GM19397 (cell line): Measurements from ENCODE around the gene ENPP6.
A peak's percentile ranks its signal among the peaks of the same experiment; 100 is the strongest.

Source experiments
- ATAC-seq: cut with Tn5 transposase; IDR thresholded peaks from one replicate; pipeline ENCODE4 v1.9.1; 2021; ENCODE audit warnings: mild to moderate bottlenecking, moderate library complexity; ENCODE audit not compliant: unreplicated experiment

The ENPP6 gene

DNA sequence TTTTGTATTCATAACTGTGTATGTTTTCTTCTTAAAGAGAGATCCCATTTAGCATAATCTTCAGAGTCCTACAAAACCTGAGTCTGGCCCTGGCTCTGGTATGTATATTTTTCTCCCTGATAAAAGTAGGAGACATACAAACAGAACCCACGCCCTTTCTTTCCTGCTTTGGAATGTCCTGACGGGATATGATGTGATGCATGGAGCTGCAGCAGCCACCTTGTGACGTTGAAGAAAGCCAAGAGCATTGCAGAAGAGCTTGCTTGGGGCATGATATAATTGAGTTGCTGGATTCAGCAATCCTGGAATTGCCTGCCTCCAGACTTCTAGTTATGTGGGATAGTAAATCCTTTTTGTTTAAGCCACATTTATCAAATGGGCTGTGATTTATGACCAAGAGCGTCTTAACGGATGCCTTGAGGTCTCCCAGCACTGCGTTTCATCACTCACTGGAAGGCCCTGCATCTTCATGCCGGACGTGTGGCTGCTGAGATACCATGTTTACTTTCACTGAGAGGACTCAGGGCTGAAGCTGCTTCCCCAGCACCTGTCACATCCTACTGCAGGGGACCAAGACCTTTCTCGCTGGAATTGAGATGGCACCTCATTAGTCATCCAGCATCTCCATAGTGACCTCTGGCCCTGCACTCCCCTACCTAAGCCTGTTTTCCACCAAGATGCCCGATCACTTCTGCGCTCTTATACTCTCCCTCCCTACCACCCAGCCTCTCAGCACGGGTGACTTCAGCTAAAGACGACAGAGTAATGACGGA is 107.0 kb downstream of the ENPP6 start:
- no peak for ATAC-seq

DNA sequence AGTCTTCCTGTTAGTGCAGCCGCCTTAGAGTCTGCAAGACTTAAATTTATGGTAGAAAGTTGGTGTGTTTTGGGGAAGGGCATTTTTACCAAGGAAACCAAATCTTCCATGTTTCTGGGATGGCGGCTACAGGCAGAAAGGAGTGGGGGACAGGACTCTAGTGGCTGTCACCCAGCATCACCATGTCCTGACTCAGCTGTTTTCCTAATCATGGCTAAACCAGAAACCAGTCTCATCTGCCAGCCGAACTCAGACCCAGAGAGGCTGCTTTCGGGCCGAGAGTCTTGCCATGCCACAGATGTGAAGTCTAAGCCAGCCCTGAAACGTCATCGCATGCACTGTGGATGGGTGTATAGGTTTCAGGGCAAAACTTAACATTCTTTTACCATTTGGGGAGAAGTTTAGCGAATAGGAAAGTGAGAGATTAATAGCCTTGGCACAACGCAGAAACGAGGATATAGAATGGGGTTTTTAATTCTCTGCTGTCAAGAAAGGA is 109.6 kb downstream of the ENPP6 start:
- ATAC-seq = no peak

DNA sequence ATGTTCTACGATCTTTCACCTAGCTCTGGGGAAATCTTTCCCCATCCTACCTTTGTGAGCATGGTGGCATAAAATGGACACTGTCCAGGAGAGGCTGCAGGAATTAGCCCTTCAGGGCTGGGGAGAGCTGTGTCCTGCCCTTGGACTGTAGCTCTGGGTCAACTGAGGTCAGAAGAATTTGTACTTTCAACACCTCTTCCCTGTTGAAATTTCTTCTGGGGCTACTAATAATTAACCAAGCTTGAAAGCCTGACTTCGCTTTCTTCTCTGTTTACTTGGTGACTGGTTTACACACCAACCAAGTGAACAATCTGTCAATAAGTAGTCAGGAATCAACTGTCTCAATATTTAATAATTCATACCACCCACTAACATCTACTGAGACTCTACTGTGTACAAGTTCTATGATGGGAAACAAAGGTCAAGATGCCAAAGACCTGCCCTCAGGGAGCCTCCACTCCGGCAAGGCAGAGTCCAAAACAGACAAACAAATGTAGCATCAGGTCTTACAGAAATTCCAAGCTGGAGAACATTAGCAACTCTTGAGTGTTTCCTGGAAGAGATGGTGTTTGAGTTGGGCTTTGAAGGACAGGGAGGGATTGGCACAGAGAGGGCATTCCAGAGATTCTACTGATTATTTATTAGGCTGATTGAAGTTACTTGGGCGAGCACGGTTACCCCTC is 113.1 kb downstream of the ENPP6 start:
- ATAC-seq = no peak

GRCh38 chr4:184103527-184104264 is 114.0 kb downstream of the ENPP6 start:
- ATAC-seq = no peak

GRCh38 chr4:184102927-184103326 is 114.7 kb downstream of the ENPP6 start:
- ATAC-seq = no peak

DNA sequence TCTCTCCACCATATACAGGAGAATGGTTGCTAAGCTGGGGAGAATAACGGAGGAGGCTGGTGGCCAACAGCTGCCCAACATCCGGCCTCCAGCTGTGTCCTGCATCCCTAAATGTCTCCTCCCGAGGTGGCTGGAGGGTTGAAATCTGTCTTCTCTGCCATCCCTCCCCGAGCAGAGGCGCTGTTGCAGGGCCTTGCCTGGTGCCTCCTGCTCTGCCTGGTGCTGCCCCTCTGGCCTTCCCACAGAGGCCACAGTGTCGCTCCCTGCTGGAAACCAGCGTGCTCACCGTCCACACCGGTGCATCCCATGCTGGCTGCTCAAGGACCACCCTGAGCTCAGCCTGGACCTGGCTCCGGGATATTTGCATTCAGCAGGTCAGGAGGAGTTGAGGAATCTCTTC is 115.2 kb downstream of the ENPP6 start:
- no peak for ATAC-seq

- ATAC-seq = no peak
Measured at GRCh38 chr4:184101711-184102110, 116.0 kb downstream of the ENPP6 start.

DNA sequence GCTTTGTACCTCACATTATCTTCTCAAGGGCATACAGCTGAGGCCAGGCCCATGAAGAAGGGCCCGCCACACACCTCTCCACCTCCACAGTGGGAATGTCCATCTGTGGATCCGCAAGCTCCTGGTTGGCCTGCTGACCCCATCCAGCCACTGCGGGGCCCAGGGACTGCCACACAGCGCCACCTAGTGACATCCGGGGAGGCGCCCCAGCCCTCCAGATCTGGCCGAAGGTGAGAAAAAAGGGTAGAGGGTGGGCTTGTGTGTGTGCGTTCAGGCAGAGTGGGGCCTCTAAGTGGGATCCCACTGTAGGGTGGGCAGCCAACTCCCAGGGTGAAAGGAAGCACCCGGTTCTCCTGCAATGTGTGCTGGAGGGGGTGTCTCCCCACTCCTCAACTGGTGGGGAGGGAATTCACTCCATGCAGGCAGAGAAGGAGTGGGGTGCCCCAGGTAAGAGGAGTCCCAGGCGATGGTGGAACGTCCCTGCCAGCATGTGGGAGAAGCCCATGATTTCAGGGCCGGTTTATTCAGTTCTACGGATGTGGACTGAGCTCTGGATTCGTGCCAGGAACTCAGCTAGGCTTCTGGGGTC is 117.3 kb downstream of the ENPP6 start:
- ATAC-seq = no peak

GRCh38 chr4:184099535-184099966 is 118.1 kb downstream of the ENPP6 start:
- no peak for ATAC-seq

GRCh38 chr4:184099000-184099399 is 118.7 kb downstream of the ENPP6 start:
- no peak for ATAC-seq

GRCh38 chr4:184097815-184098214 is 119.9 kb downstream of the ENPP6 start:
- ATAC-seq = no peak

- peak; percentile 55 for ATAC-seq
Measured at GRCh38 chr4:184097241-184097605, 120.5 kb downstream of the ENPP6 start.

- ATAC-seq = no peak
Measured at GRCh38 chr4:184096561-184097240, 121.0 kb downstream of the ENPP6 start.

DNA sequence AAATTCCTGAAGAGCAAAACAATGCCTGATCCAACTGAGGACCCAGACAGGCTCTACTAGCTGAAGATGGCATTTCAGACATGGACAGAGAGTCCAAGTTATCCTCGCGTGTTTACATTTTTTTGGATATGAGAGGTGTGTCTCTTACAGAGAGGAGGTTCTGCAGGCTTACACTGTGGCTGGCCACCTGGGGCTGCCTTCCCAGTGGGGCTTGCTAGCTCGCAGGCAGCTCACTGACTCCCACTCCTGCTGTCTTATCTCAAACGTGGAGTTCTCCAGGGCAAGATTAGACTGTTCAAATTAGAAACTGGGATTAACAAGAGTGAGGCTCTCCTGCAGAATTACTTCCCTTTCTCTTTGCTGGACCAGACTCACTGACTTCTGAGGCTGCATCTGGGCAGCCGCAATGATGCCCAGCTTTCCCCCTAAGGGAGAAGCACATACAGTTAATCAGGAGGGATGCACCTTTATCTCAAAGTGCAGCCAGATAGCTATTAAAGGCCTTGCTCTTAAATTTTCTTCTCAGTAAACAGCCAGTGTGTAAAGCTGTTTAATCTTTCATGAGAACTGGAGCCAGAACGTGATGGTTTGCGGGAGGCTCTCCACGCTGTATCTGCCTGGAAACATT is 123.0 kb downstream of the ENPP6 start:
- no peak for ATAC-seq

GRCh38 chr4:184091986-184092385 is 125.7 kb downstream of the ENPP6 start:
- no peak for ATAC-seq

- ATAC-seq = no peak
Measured at GRCh38 chr4:184090571-184090970, 127.1 kb downstream of the ENPP6 start.

GRCh38 chr4:184080674-184081073 is 137.0 kb downstream of the ENPP6 start:
- no peak for ATAC-seq

- ATAC-seq = no peak
Measured at GRCh38 chr4:184074677-184075388, 142.8 kb downstream of the ENPP6 start.

DNA sequence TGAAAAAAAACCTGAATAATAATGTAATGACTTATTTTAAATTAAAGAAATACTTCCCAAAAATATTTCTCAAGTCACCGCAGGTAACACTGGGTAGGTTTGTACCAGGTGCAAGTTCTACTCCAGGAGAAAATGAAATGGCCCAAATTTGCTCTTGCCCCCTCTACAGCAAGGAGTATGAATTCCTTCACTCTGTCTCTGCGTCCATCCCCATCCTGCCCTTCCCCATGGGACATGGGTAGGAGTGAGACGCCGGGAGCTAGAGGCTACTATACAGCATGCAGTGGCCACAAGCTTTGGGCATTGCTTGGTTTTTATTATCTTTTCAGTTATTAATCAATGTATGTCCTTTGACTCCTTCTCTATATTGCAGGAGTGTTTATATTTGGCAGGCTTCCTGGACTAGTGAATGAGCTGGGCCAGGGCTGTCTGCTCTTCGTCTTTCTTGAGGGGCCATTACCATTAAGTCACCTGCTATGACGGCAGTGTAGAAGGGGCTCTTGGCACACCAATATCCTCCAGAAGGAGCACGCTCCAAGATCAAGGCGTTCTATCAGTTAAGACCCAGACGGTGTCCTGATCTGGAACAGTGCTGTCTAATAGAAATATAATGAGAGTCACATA is 149.6 kb downstream of the ENPP6 start:
- ATAC-seq = no peak
